Esophagus squamous epithelium (tissue), 4 donors: ENCODE data around the gene ACTL7A.

Source experiments
- POLR2A ChIP-seq, 4 donors: fragments of 450-650 bp; IDR thresholded peaks; one replicate each; pipeline ENCODE4 v1.6.1; 2017; ENCODE audit warnings: antibody characterized with exemption in 4 of 4, mild to moderate bottlenecking in 4 of 4, moderate library complexity in 3 of 4
- TF ChIP-seq, protein P1 (sequence below), 6 experiments: fragments of 450-650 bp in 4 of 6; fragments of 200-600 bp in 2 of 6; sonication (generic) in 2 of 6; IDR thresholded peaks; one replicate each; pipeline ENCODE4 v1.5.1; 2016 to 2019; ENCODE audit warnings: antibody characterized with exemption in 6 of 6, mild to moderate bottlenecking in 4 of 6, moderate library complexity in 4 of 6

DNA sequence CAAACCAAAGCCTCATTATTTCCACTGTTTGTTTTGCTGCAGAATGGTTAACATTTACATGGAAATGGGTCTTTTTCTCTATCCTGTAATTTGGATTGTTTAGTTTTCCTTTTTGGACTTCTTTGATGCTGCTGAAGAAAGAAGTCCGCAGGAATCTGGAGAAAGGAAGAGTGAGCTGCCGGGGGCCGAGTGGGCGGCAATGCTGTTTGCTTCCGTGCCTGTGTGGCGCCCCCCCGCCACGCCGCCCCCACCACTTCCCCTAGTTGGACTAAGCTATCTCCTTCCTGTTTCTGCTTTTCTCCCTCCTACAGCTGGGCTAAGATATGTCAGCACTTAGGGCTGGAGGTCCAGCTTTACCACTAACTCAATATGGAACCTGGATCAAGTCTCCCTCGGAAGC lies 46.0 kb upstream of the ACTL7A start:
- TF ChIP-seq, protein P1, sequence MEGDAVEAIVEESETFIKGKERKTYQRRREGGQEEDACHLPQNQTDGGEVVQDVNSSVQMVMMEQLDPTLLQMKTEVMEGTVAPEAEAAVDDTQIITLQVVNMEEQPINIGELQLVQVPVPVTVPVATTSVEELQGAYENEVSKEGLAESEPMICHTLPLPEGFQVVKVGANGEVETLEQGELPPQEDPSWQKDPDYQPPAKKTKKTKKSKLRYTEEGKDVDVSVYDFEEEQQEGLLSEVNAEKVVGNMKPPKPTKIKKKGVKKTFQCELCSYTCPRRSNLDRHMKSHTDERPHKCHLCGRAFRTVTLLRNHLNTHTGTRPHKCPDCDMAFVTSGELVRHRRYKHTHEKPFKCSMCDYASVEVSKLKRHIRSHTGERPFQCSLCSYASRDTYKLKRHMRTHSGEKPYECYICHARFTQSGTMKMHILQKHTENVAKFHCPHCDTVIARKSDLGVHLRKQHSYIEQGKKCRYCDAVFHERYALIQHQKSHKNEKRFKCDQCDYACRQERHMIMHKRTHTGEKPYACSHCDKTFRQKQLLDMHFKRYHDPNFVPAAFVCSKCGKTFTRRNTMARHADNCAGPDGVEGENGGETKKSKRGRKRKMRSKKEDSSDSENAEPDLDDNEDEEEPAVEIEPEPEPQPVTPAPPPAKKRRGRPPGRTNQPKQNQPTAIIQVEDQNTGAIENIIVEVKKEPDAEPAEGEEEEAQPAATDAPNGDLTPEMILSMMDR (IDR thresholded peaks at IDR 0.05): no peak
- no peak for TF ChIP-seq POLR2A (IDR thresholded peaks at IDR 0.05)
